ENCODE measurements around the gene SYNE2.

Gene SYNE2

GRCh38 chr14:63891148-63891975 is 38.6 kb downstream of the SYNE2 start:
- DNase-seq (ENCODE audit: low read depth, low spot score) = no peak
- no peak overlapping the region for H3K4me3 ChIP-seq (ENCODE audit: low read depth, low read length)
- no peak for TF ChIP-seq CTCF (IDR thresholded peaks at IDR 0.05; ENCODE audit: low read depth, low read length)
- in situ Hi-C loops (cut with HindIII; ENCODE audit: low sequenced_read_pairs) = no loop called here

- in situ Hi-C loops (cut with HindIII; ENCODE audit: low sequenced_read_pairs) = no loop called here
- DNase-seq (ENCODE audit: low read depth, low spot score) = no peak
- no peak for TF ChIP-seq CTCF (IDR thresholded peaks at IDR 0.05; ENCODE audit: low read depth, low read length)
- no peak overlapping the region for H3K4me3 ChIP-seq (ENCODE audit: low read depth, low read length)
Observed at GRCh38 chr14:63892265-63892664, 39.5 kb downstream of the SYNE2 start.

- DNase-seq (ENCODE audit: low read depth, low spot score) = peak; percentile 89
- no peak overlapping the region for H3K4me3 ChIP-seq (ENCODE audit: low read depth, low read length)
- no peak for TF ChIP-seq CTCF (IDR thresholded peaks at IDR 0.05; ENCODE audit: low read depth, low read length)
- in situ Hi-C loops (cut with HindIII; ENCODE audit: low sequenced_read_pairs) = no loop called here
Observed at GRCh38 chr14:63893701-63894458, 41.1 kb downstream of the SYNE2 start.

- DNase-seq (ENCODE audit: low read depth, low spot score) = no peak
- no peak overlapping the region for H3K4me3 ChIP-seq (ENCODE audit: low read depth, low read length)
- no peak for TF ChIP-seq CTCF (IDR thresholded peaks at IDR 0.05; ENCODE audit: low read depth, low read length)
- in situ Hi-C loops (cut with HindIII; ENCODE audit: low sequenced_read_pairs) = no loop called here
Observed at GRCh38 chr14:63895510-63895909, 42.7 kb downstream of the SYNE2 start.

- no peak overlapping the region for H3K4me3 ChIP-seq (ENCODE audit: low read depth, low read length)
- DNase-seq (ENCODE audit: low read depth, low spot score) = peak; percentile 95
- in situ Hi-C loops (cut with HindIII; ENCODE audit: low sequenced_read_pairs) = no loop called here
- TF ChIP-seq CTCF (IDR thresholded peaks at IDR 0.05; ENCODE audit: low read depth, low read length) = no peak
Observed at GRCh38 chr14:63896278-63896720, 43.5 kb downstream of the SYNE2 start.

- no peak overlapping the region for H3K4me3 ChIP-seq (ENCODE audit: low read depth, low read length)
- DNase-seq (ENCODE audit: low read depth, low spot score) = peak; percentile 61
- TF ChIP-seq CTCF (IDR thresholded peaks at IDR 0.05; ENCODE audit: low read depth, low read length) = no peak
- in situ Hi-C loops (cut with HindIII; ENCODE audit: low sequenced_read_pairs) = no loop called here
Observed at GRCh38 chr14:63897721-63898163, 44.9 kb downstream of the SYNE2 start.

Data from astrocyte of the spinal cord (primary cell).